ENCODE data around the gene SDK2.

DNA sequence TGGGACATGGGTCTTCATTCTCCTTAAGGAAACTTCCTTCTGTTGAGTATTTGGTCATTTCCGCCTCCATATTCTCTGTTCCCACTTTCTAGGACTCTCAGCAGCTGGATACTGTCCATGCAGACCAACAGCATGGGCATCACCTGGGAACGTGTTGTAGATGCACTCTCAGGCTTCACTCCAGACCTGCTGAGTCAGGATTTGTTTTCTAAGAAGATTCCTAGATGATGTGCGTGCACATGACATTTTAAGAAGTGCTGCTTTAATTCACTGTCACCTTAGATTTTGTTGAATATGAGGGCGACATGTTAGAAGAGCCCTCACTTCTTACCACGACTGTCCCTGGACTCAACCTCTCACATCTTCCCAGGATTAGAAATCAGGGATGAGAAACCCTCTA, 10.0 kb upstream of the SDK2 start:
- TF ChIP-seq, protein P1, sequence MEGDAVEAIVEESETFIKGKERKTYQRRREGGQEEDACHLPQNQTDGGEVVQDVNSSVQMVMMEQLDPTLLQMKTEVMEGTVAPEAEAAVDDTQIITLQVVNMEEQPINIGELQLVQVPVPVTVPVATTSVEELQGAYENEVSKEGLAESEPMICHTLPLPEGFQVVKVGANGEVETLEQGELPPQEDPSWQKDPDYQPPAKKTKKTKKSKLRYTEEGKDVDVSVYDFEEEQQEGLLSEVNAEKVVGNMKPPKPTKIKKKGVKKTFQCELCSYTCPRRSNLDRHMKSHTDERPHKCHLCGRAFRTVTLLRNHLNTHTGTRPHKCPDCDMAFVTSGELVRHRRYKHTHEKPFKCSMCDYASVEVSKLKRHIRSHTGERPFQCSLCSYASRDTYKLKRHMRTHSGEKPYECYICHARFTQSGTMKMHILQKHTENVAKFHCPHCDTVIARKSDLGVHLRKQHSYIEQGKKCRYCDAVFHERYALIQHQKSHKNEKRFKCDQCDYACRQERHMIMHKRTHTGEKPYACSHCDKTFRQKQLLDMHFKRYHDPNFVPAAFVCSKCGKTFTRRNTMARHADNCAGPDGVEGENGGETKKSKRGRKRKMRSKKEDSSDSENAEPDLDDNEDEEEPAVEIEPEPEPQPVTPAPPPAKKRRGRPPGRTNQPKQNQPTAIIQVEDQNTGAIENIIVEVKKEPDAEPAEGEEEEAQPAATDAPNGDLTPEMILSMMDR (tag by site-specific recombination; IDR thresholded peaks at IDR 0.05) = no peak
- TF ChIP-seq ZBTB11 (tag by site-specific recombination; conservative IDR thresholded peaks at IDR 0.05; ENCODE audit: low read depth) (no peak), ZNF274 (IDR thresholded peaks at IDR 0.05; ENCODE audit: low read length) (no peak), ZNF274 (tag by site-specific recombination; IDR thresholded peaks at IDR 0.05; ENCODE audit: borderline replicate concordance) (no peak), SETDB1 (IDR thresholded peaks at IDR 0.05; ENCODE audit: insufficient read length, low read length) (no peak), ZNF501 (tag by site-specific recombination; IDR thresholded peaks at IDR 0.05) (no peak), ZNF449 (tag by site-specific recombination; IDR thresholded peaks at IDR 0.05) (no peak), SP3 (tag by site-specific recombination; IDR thresholded peaks at IDR 0.05) (no peak), ZNF624 (tag by site-specific recombination; IDR thresholded peaks at IDR 0.05) (no peak), MYNN (tag by site-specific recombination; IDR thresholded peaks at IDR 0.05; ENCODE audit: borderline replicate concordance) (no peak), SP2 (tag by site-specific recombination; IDR thresholded peaks at IDR 0.05) (no peak), ZNF416 (tag by site-specific recombination; IDR thresholded peaks at IDR 0.05) (no peak), SCRT1 (tag by site-specific recombination; IDR thresholded peaks at IDR 0.05; ENCODE audit: borderline replicate concordance) (no peak), ZNF214 (tag by site-specific recombination; IDR thresholded peaks at IDR 0.05; ENCODE audit: borderline replicate concordance) (no peak)
- TF ChIP-seq, protein P2, sequence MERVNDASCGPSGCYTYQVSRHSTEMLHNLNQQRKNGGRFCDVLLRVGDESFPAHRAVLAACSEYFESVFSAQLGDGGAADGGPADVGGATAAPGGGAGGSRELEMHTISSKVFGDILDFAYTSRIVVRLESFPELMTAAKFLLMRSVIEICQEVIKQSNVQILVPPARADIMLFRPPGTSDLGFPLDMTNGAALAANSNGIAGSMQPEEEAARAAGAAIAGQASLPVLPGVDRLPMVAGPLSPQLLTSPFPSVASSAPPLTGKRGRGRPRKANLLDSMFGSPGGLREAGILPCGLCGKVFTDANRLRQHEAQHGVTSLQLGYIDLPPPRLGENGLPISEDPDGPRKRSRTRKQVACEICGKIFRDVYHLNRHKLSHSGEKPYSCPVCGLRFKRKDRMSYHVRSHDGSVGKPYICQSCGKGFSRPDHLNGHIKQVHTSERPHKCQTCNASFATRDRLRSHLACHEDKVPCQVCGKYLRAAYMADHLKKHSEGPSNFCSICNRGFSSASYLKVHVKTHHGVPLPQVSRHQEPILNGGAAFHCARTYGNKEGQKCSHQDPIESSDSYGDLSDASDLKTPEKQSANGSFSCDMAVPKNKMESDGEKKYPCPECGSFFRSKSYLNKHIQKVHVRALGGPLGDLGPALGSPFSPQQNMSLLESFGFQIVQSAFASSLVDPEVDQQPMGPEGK (tag by site-specific recombination; IDR thresholded peaks at IDR 0.05) = no peak
